GM12892 (cell line): ENCODE data around the gene SEMA3F.

Experiments used
- POLR2A ChIP-seq: IDR thresholded peaks from 2 replicates; pipeline ENCODE4 v1.6.1; 2011; ENCODE audit warnings: low read depth, low read length, control low read depth
- POLR2AphosphoS5 ChIP-seq: IDR thresholded peaks from 2 replicates; pipeline ENCODE4 v1.6.1; 2011; ENCODE audit warnings: low read depth, low read length, control low read depth
- TAF1 ChIP-seq: IDR thresholded peaks from 2 replicates; pipeline ENCODE4 v1.6.1; 2011; ENCODE audit warnings: low read depth, mild to moderate bottlenecking, control low read depth, low read length, borderline replicate concordance

- TF ChIP-seq POLR2AphosphoS5 (no peak), TAF1 (no peak), POLR2A (no peak)
These were observed 2.9 kb downstream of the SEMA3F start for GRCh38 chr3:50157827-50158529.
